Ramos (cell line): ENCODE results near the gene ADGRG2.
"Not testable (repeated sequence)": the region's sequence is repeated elsewhere in the genome, so short reads cannot be mapped to it uniquely, and the experiment has no call there.

Experiments
- in situ Hi-C: fragments of 300-500 bp; cut with MboI; formaldehyde crosslinking; loops from one replicate; pipeline ENCODE4 v1.14.3; 2022; ENCODE audit warnings: low sequenced_read_pairs; ENCODE audit not compliant: unreplicated experiment

Gene ADGRG2

GRCh38 chrX:19016614-19017013, 105.7 kb downstream of the ADGRG2 start:
- in situ Hi-C loops, result not testable (repeated sequence)

GRCh38 chrX:19007868-19008267, 114.4 kb downstream of the ADGRG2 start:
- in situ Hi-C loops, result no loop called here

- in situ Hi-C loops, result no loop called here
Measured at GRCh38 chrX:19007011-19007410, 115.3 kb downstream of the ADGRG2 start.

- in situ Hi-C loops, result no loop called here
Measured at GRCh38 chrX:19005909-19006308, 116.4 kb downstream of the ADGRG2 start.

- in situ Hi-C loops, result no loop called here
Measured at GRCh38 chrX:19003756-19004155, 118.5 kb downstream of the ADGRG2 start.

GRCh38 chrX:18998653-18999052, 123.6 kb downstream of the ADGRG2 start:
- in situ Hi-C loops, result no loop called here

- in situ Hi-C loops, result no loop called here
Measured at GRCh38 chrX:18997916-18998315, 124.4 kb downstream of the ADGRG2 start.

GRCh38 chrX:18996536-18996935, 125.7 kb downstream of the ADGRG2 start:
- in situ Hi-C loops, result no loop called here

GRCh38 chrX:18995221-18995620, 127.0 kb downstream of the ADGRG2 start:
- in situ Hi-C loops, result no loop called here

- in situ Hi-C loops, result no loop called here
Measured at GRCh38 chrX:18994713-18995112, 127.6 kb downstream of the ADGRG2 start.

- in situ Hi-C loops, result no loop called here
Measured at GRCh38 chrX:18992829-18993228, 129.4 kb downstream of the ADGRG2 start.

- in situ Hi-C loops, result no loop called here
Measured at GRCh38 chrX:18985186-18985435, 137.2 kb downstream of the ADGRG2 start.

- in situ Hi-C loops, result no loop called here
Measured at GRCh38 chrX:18984381-18985185, 137.7 kb downstream of the ADGRG2 start.

- in situ Hi-C loops, result no loop called here
Measured at GRCh38 chrX:18983666-18984380, 138.4 kb downstream of the ADGRG2 start, which contains the start of gene PHKA2. Gene PHKA2, minus strand, starts transcription at chrX:18984114. Its CDS starts 182 bp downstream, at chrX:18983932.

GRCh38 chrX:18981124-18981807, 141.0 kb downstream of the ADGRG2 start:
- in situ Hi-C loops, result no loop called here

- in situ Hi-C loops, result not testable (repeated sequence)
Measured at GRCh38 chrX:18980262-18980661, 142.0 kb downstream of the ADGRG2 start.

- in situ Hi-C loops, result no loop called here
Measured at GRCh38 chrX:18974993-18975392, 147.3 kb downstream of the ADGRG2 start.

GRCh38 chrX:18973527-18974192, 148.6 kb downstream of the ADGRG2 start:
- in situ Hi-C loops, result no loop called here

- in situ Hi-C loops, result no loop called here
Measured at GRCh38 chrX:18971506-18971905, 150.8 kb downstream of the ADGRG2 start.

- in situ Hi-C loops, result no loop called here
Measured at GRCh38 chrX:18970465-18970864, 151.8 kb downstream of the ADGRG2 start.

- in situ Hi-C loops, result no loop called here
Measured at GRCh38 chrX:18966624-18967023, 155.6 kb downstream of the ADGRG2 start.
